MM.1S (cell line): Measurements from ENCODE around the gene RASL10B.

Source experiments
- CTCF ChIP-seq: fragments of 300-600 bp; sonication (generic); IDR thresholded peaks from 2 replicates; pipeline ENCODE4 v1.5.1; 2016; ENCODE audit warnings: antibody characterized with exemption, low read length, mixed read lengths
- EZH2phosphoT487 ChIP-seq: fragments of 300-600 bp; sonication (generic); IDR thresholded peaks from 2 replicates; pipeline ENCODE4 v1.6.1; 2018; ENCODE audit warnings: antibody characterized with exemption, low read length

GRCh38 chr17:35748341-35748841 is 17.0 kb downstream of the RASL10B start:
- TF ChIP-seq CTCF (no peak), EZH2phosphoT487 (no peak)
